Measurements from ENCODE around the gene PRMT1.

PRMT1 gene

GRCh38 chr19:49730166-49730565 is 53.1 kb downstream of the PRMT1 start:
- DNase-seq = no peak
